Endothelial cell of umbilical vein (primary cell): Measurements from ENCODE around the gene LSM14B. TPM values are rescaled to one million over a fixed set of nuclear protein-coding genes. Genes with fewer than 3 reads are reported as not detected.

Experiments
- BruUV-seq: library from RNA; stranded (reverse); fragments of 400-500 nt; replicated peaks from 2 replicates; lab custom pipeline; 2021; lab: Mats Ljungman, UMichigan
- CTCF ChIA-PET: fragments of 300-600, 350-600 bp; sonication (Branson Sonifier 250); formaldehyde crosslinking; loops from one replicate; lab custom pipeline; 2021; ENCODE audit warnings: antibody characterized with exemption, inconsistent platforms; lab: Charles Lee
- POLR2A ChIA-PET: fragments of 300-600, 350-600 bp; sonication (Branson Sonifier 250); formaldehyde crosslinking; loops from one replicate; lab custom pipeline; 2021; ENCODE audit warnings: antibody characterized with exemption, inconsistent platforms; lab: Charles Lee
- DNase-seq: peaks from one replicate; pipeline ENCODE4 v3.0.0-alpha.2; 2011; ENCODE audit warnings: low read depth, low spot score
- FAIRE-seq: peaks from 2 replicates; lab custom pipeline; 2011; peaks lifted over from hg19 to GRCh38; lab: Jason Lieb, UNC
- H2AFZ ChIP-seq: 2 replicates; pipeline ENCODE4 v1.6.0; 2012; ENCODE audit warnings: low read depth, low read length, control low read depth, inconsistent platforms
- H3K27ac ChIP-seq: 2 replicates; pipeline ENCODE4 v1.5.1; 2011; ENCODE audit warnings: low read depth, mild to moderate bottlenecking, control low read depth, low read length, moderate library complexity; ENCODE audit not compliant: insufficient read depth
- H3K27me3 ChIP-seq, 2 experiments: 2 replicates each; pipeline versions ENCODE4 v1.6.0 to v1.6.1; 2011; ENCODE audit warnings: low read length in 2 of 2, mixed read lengths in 1 of 2; ENCODE audit not compliant: control insufficient read depth in 2 of 2, insufficient read depth in 2 of 2
- H3K36me3 ChIP-seq, 2 experiments: 2 replicates in 1 of 2; 3 replicates in 1 of 2; pipeline ENCODE4 v1.5.1; 2011; ENCODE audit warnings: low read length in 2 of 2, mild to moderate bottlenecking in 1 of 2, moderate library complexity in 1 of 2; ENCODE audit not compliant: control insufficient read depth in 2 of 2, insufficient read depth in 2 of 2; ENCODE audit errors: extremely low read depth in 1 of 2
- H3K4me1 ChIP-seq: 3 replicates; pipeline ENCODE4 v1.5.1; 2011; ENCODE audit warnings: mild to moderate bottlenecking, low read length; ENCODE audit not compliant: control insufficient read depth, insufficient read depth; ENCODE audit errors: extremely low read depth
- H3K4me2 ChIP-seq: 2 replicates; pipeline ENCODE4 v1.6.1; 2011; ENCODE audit warnings: low read length, control low read depth, mixed read lengths; ENCODE audit not compliant: insufficient read depth
- H3K4me3 ChIP-seq, 3 experiments: fragments of 200-600 bp in 1 of 3; sonication (generic), shearing (Covaris generic) in 1 of 3; replicated peaks in 1 of 3; 2 replicates each; pipeline ENCODE4 v1.5.1; 2011 to 2016; ENCODE audit warnings: control low read depth in 3 of 3, low read length in 3 of 3, mild to moderate bottlenecking in 2 of 3, inconsistent platforms in 1 of 3, low read depth in 1 of 3, moderate library complexity in 1 of 3; ENCODE audit not compliant: insufficient read depth in 1 of 3
- H3K79me2 ChIP-seq: 2 replicates; pipeline ENCODE4 v1.6.0; 2012; ENCODE audit warnings: low read length, inconsistent platforms; ENCODE audit not compliant: control insufficient read depth, insufficient read depth
- H3K9ac ChIP-seq: replicated peaks from 2 replicates; pipeline ENCODE3; 2011; ENCODE audit warnings: low read length, control low read depth; ENCODE audit not compliant: insufficient read depth; ENCODE audit errors: extremely low read depth
- H3K9me1 ChIP-seq: replicated peaks from 3 replicates; pipeline ENCODE4 v1.6.0; 2011; ENCODE audit warnings: mild to moderate bottlenecking, low read length; ENCODE audit not compliant: control insufficient read depth, insufficient read depth; ENCODE audit errors: extremely low read depth
- H3K9me3 ChIP-seq: replicated peaks from 2 replicates; pipeline ENCODE4 v1.5.1; 2012; ENCODE audit warnings: low read length, inconsistent platforms; ENCODE audit not compliant: control insufficient read depth, insufficient read depth
- H4K20me1 ChIP-seq: replicated peaks from 2 replicates; pipeline ENCODE3; 2011; ENCODE audit warnings: mild to moderate bottlenecking, low read length; ENCODE audit not compliant: control insufficient read depth, insufficient read depth; ENCODE audit errors: extremely low read depth
- EZH2 ChIP-seq: IDR thresholded peaks from 2 replicates; pipeline ENCODE4 v1.6.1; 2012; ENCODE audit warnings: borderline replicate concordance, low read depth, mild to moderate bottlenecking, moderate library complexity, low read length, inconsistent platforms; ENCODE audit not compliant: severe bottlenecking
- FOS ChIP-seq: IDR thresholded peaks from 2 replicates; pipeline ENCODE4 v1.6.1; 2011; ENCODE audit warnings: mild to moderate bottlenecking, low read length, moderate library complexity, borderline replicate concordance; ENCODE audit not compliant: insufficient read depth
- GATA2 ChIP-seq: IDR thresholded peaks from 2 replicates; pipeline ENCODE4 v1.7.0; 2011; ENCODE audit warnings: low read depth, mild to moderate bottlenecking, moderate library complexity, mixed read lengths, low read length; ENCODE audit not compliant: insufficient read length, insufficient read depth
- JUN ChIP-seq: IDR thresholded peaks from 2 replicates; pipeline ENCODE4 v1.6.1; 2011; ENCODE audit warnings: borderline replicate concordance, low read depth; ENCODE audit not compliant: insufficient read length, insufficient read depth
- MYC ChIP-seq: IDR thresholded peaks from one replicate; pipeline ENCODE4 v1.6.1; 2011; ENCODE audit warnings: mild to moderate bottlenecking, low read depth, low read length
- POLR2A ChIP-seq: IDR thresholded peaks from 2 replicates; pipeline ENCODE4 v1.6.1; 2012; ENCODE audit warnings: low read depth, mild to moderate bottlenecking, control low read depth, low read length
- POLR2AphosphoS5 ChIP-seq: IDR thresholded peaks from 2 replicates; pipeline ENCODE4 v1.6.1; 2012; ENCODE audit warnings: low read depth, mild to moderate bottlenecking, control low read depth, low read length, moderate library complexity; ENCODE audit not compliant: insufficient read depth
- dilution Hi-C: fragments of 300-500 bp; cut with MboI; formaldehyde crosslinking; loops from one replicate; pipeline ENCODE4 v1.15.0; 2019; ENCODE audit warnings: low sequenced_read_pairs; ENCODE audit not compliant: extremely low pct_ligation_motif_present
- intact Hi-C: fragments of 100-400 bp; cut with micrococcal nuclease; formaldehyde crosslinking; loops from one replicate; pipeline ENCODE4 v1.10.0; 2022
- polyA plus RNA-seq, 4 experiments: library from polyadenylated mRNA; depleted of rRNA in 3 of 4; stranded (reverse) in 3 of 4; unstranded in 1 of 4; fragments of >200 nt; gene quantifications; 2 replicates each; pipeline versions ENCODE4 v1.2.1 to v1.2.3, GENCODE V29; 2011 to 2012; ENCODE audit warnings: missing spikeins in 1 of 4
- total RNA-seq: library from RNA; stranded (reverse); gene quantifications from 2 replicates; pipeline ENCODE4 v1.2.3, GENCODE V29; 2021
- TF ChIP-seq, protein P1 (sequence below), 2 donors: IDR thresholded peaks; 1 replicate in 1 of 2; 2 replicates in 1 of 2; pipeline ENCODE4 v1.5.1; 2011; ENCODE audit warnings: low read length in 2 of 2, mild to moderate bottlenecking in 2 of 2, moderate library complexity in 2 of 2, control low read depth in 1 of 2, inconsistent platforms in 1 of 2, low read depth in 1 of 2; ENCODE audit not compliant: insufficient read depth in 1 of 2; ENCODE audit errors: extremely low read depth in 1 of 2
- TF ChIP-seq, protein P2 (sequence below): IDR thresholded peaks from 2 replicates; pipeline ENCODE4 v1.6.1; 2011; ENCODE audit not compliant: insufficient read depth, insufficient read length

The LSM14B gene
- total and polyA plus RNA-seq, 2 donors (not counting 3 experiments of a cell fraction or from before 2014, with no cell fraction given) = 32.5 to 34.0 TPM

DNA sequence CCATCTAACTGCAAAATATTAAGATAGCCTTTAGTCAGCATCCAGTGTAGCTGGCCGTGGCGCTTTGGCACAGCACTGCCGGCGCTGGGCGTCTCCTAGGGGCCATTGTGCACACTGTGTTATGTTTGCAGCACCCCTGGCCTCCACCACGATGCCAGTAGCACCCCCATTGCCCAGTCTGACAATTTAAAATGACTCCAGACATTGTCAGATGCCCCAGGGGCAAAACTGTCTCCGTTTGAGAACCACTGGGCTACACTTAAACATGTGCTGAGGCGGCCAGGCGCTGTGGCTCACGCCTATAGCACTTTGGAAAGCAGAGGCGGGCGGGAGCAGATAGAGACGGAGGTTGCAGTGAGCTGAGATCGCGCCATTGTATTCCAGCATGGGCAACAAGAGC, 54.6 kb downstream of the LSM14B start:
- DNase-seq = no peak
- ChIA-PET POLR2A (no interaction called here), CTCF (interaction anchor here (1.3 kb wide), 1 partner anchor 10 kb away, joined by 6 read pairs; no protein-coding TSS in a partner anchor)
- BruUV-seq = no TSS peak
- H3K9me3 ChIP-seq = no peaks in the 10 kb centered on the region
- TF ChIP-seq EZH2 = no peak
- TF ChIP-seq POLR2AphosphoS5 = no peak
- TF ChIP-seq, protein P1, sequence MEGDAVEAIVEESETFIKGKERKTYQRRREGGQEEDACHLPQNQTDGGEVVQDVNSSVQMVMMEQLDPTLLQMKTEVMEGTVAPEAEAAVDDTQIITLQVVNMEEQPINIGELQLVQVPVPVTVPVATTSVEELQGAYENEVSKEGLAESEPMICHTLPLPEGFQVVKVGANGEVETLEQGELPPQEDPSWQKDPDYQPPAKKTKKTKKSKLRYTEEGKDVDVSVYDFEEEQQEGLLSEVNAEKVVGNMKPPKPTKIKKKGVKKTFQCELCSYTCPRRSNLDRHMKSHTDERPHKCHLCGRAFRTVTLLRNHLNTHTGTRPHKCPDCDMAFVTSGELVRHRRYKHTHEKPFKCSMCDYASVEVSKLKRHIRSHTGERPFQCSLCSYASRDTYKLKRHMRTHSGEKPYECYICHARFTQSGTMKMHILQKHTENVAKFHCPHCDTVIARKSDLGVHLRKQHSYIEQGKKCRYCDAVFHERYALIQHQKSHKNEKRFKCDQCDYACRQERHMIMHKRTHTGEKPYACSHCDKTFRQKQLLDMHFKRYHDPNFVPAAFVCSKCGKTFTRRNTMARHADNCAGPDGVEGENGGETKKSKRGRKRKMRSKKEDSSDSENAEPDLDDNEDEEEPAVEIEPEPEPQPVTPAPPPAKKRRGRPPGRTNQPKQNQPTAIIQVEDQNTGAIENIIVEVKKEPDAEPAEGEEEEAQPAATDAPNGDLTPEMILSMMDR (IDR thresholded peaks at IDR 0.05; ENCODE audit: extremely low read depth in 1 of 2, insufficient read depth in 1 of 2, low read depth in 1 of 2, low read length in 2 of 2) = no peak
- TF ChIP-seq JUN = no peak
- TF ChIP-seq FOS = no peak
- no peak for TF ChIP-seq GATA2
- TF ChIP-seq MYC = no peak
- TF ChIP-seq, protein P2, sequence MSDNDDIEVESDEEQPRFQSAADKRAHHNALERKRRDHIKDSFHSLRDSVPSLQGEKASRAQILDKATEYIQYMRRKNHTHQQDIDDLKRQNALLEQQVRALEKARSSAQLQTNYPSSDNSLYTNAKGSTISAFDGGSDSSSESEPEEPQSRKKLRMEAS = no peak
- TF ChIP-seq POLR2A = no peak
- H3K9ac ChIP-seq = no peak overlapping the region
- no peak overlapping the region for H3K27ac ChIP-seq
- no peak overlapping the region for H2AFZ ChIP-seq
- intact Hi-C loops = no loop called here
- H3K36me3 ChIP-seq = peaks cover 2 to 15% of the 10 kb centered on the region in 2 experiments
- no peak overlapping the region for H3K4me3 ChIP-seq
- H3K79me2 ChIP-seq = no peaks in the 10 kb centered on the region
- H3K4me2 ChIP-seq = no peak overlapping the region
- no peaks in the 10 kb centered on the region for H3K9me1 ChIP-seq
- no peaks in the 10 kb centered on the region for H4K20me1 ChIP-seq
- H3K4me1 ChIP-seq = peaks cover 1% of the 10 kb centered on the region
- FAIRE-seq = no peak
- H3K27me3 ChIP-seq = no peaks in the 10 kb centered on the region
- dilution Hi-C loops = no loop called here
